ENCODE results near the gene GLRA3. TPM values are rescaled to one million over a fixed set of nuclear protein-coding genes. Genes with fewer than 3 reads are reported as not detected.

GLRA3 gene
- polyA plus RNA-seq, 1 donor (not counting 4 experiments of a cell fraction or from before 2014, with no cell fraction given): not detected

- Histone ChIP-seq H3K9ac (ENCODE audit: control insufficient read depth, extremely low read depth, insufficient read depth, low read length) (no peak overlapping the region), H3K4me2 (ENCODE audit: control insufficient read depth, extremely low read depth, insufficient read depth, low read depth, low read length) (no peak overlapping the region), H3K27me3 (ENCODE audit: control insufficient read depth, extremely low read depth, insufficient read depth, low read length) (no peaks in the 10 kb centered on the region), H3K9me1 (ENCODE audit: control insufficient read depth, extremely low read depth, insufficient read depth, low read length) (no peaks in the 10 kb centered on the region), H2AFZ (ENCODE audit: control insufficient read depth, low read length) (no peak overlapping the region), H4K20me1 (ENCODE audit: control insufficient read depth, extremely low read depth, insufficient read depth, low read length) (no peaks in the 10 kb centered on the region), H3K9me3 (ENCODE audit: control insufficient read depth, low read depth, low read length) (no peaks in the 10 kb centered on the region), H3K27ac (ENCODE audit: control insufficient read depth, insufficient read depth, low read length) (no peak overlapping the region), H3K4me1 (ENCODE audit: control insufficient read depth, extremely low read depth, insufficient read depth, low read length) (no peaks in the 10 kb centered on the region), H3K36me3 (ENCODE audit: control insufficient read depth in 2 of 2, extremely low read depth in 1 of 2, insufficient read depth in 2 of 2, low read length in 2 of 2) (no peaks in the 10 kb centered on the region), H3K79me2 (ENCODE audit: control insufficient read depth, insufficient read depth, low read length) (no peaks in the 10 kb centered on the region), H3K4me3 (ENCODE audit: control insufficient read depth in 2 of 3, extremely low read depth in 1 of 3, insufficient read depth in 2 of 3, low read depth in 1 of 3, low read length in 3 of 3) (no peak overlapping the region)
- DNase-seq (ENCODE audit: low read depth, low spot score): no peak
- no peak for FAIRE-seq
- dilution Hi-C loops (cut with MboI; ENCODE audit: extremely low pct_ligation_motif_present, low sequenced_read_pairs): no loop called here
- no peak for TF ChIP-seq CTCF (optimal IDR thresholded peaks at IDR 0.05 in 1 of 3, IDR thresholded peaks at IDR 0.05 in 1 of 3, conservative IDR thresholded peaks at IDR 0.05 in 1 of 3; ENCODE audit: extremely low read depth in 1 of 3, insufficient read depth in 2 of 3, low read length in 3 of 3)
- TF ChIP-seq EZH2 (IDR thresholded peaks at IDR 0.05; ENCODE audit: low read length): no peak
Measured at GRCh38 chr4:174665799-174666198, 163.2 kb downstream of the GLRA3 start.

GRCh38 chr4:174663216-174663615, 165.8 kb downstream of the GLRA3 start:
- dilution Hi-C loops (cut with MboI; ENCODE audit: extremely low pct_ligation_motif_present, low sequenced_read_pairs): no loop called here
- Histone ChIP-seq H3K9me1 (ENCODE audit: control insufficient read depth, extremely low read depth, insufficient read depth, low read length) (no peaks in the 10 kb centered on the region), H3K36me3 (ENCODE audit: control insufficient read depth in 2 of 2, extremely low read depth in 1 of 2, insufficient read depth in 2 of 2, low read length in 2 of 2) (no peaks in the 10 kb centered on the region), H3K9me3 (ENCODE audit: control insufficient read depth, low read depth, low read length) (no peaks in the 10 kb centered on the region), H3K27me3 (ENCODE audit: control insufficient read depth, extremely low read depth, insufficient read depth, low read length) (no peaks in the 10 kb centered on the region), H3K4me3 (ENCODE audit: control insufficient read depth in 2 of 3, extremely low read depth in 1 of 3, insufficient read depth in 2 of 3, low read depth in 1 of 3, low read length in 3 of 3) (no peak overlapping the region), H3K4me2 (ENCODE audit: control insufficient read depth, extremely low read depth, insufficient read depth, low read depth, low read length) (no peak overlapping the region), H4K20me1 (ENCODE audit: control insufficient read depth, extremely low read depth, insufficient read depth, low read length) (no peaks in the 10 kb centered on the region), H2AFZ (ENCODE audit: control insufficient read depth, low read length) (no peak overlapping the region), H3K4me1 (ENCODE audit: control insufficient read depth, extremely low read depth, insufficient read depth, low read length) (no peaks in the 10 kb centered on the region), H3K27ac (ENCODE audit: control insufficient read depth, insufficient read depth, low read length) (no peak overlapping the region), H3K9ac (ENCODE audit: control insufficient read depth, extremely low read depth, insufficient read depth, low read length) (no peak overlapping the region), H3K79me2 (ENCODE audit: control insufficient read depth, insufficient read depth, low read length) (no peaks in the 10 kb centered on the region)
- TF ChIP-seq EZH2 (IDR thresholded peaks at IDR 0.05; ENCODE audit: low read length) (no peak), CTCF (optimal IDR thresholded peaks at IDR 0.05 in 1 of 3, IDR thresholded peaks at IDR 0.05 in 1 of 3, conservative IDR thresholded peaks at IDR 0.05 in 1 of 3; ENCODE audit: extremely low read depth in 1 of 3, insufficient read depth in 2 of 3, low read length in 3 of 3) (no peak)
- FAIRE-seq (no peak), DNase-seq (ENCODE audit: low read depth, low spot score) (no peak)
